Activated T-helper 17 cell treated with anti-CD3 and anti-CD28 coated beads, Interleukin-2, amount 50 U/mL, for 72 hours (primary cell): ENCODE measurements around the gene ATP10B. TPM values are rescaled to one million over a fixed set of nuclear protein-coding genes. Genes with fewer than 3 reads are reported as not detected.

Experiments used
- ATAC-seq: fragments of 150-1000 bp; cut with Tn5 transposase; replicated peaks from 2 replicates; pipeline ENCODE4 v1.10.0; 2021; ENCODE audit warnings: mild to moderate bottlenecking, moderate library complexity
- H3K27ac Mint-ChIP-seq: one replicate; pipeline ENCODE4 v1.8.0; 2022; ENCODE audit warnings: mixed read lengths
- H3K27me3 Mint-ChIP-seq: one replicate; pipeline ENCODE4 v1.8.0; 2022; ENCODE audit warnings: mixed read lengths
- H3K36me3 Mint-ChIP-seq: one replicate; pipeline ENCODE4 v1.8.0; 2022; ENCODE audit warnings: low read depth, mild to moderate bottlenecking, mixed read lengths
- H3K4me1 Mint-ChIP-seq: one replicate; pipeline ENCODE4 v1.8.0; 2022; ENCODE audit warnings: mixed read lengths
- H3K4me3 Mint-ChIP-seq: one replicate; pipeline ENCODE4 v1.8.0; 2022; ENCODE audit warnings: mild to moderate bottlenecking, mixed read lengths
- H3K9me3 Mint-ChIP-seq: one replicate; pipeline ENCODE4 v1.8.0; 2022; ENCODE audit warnings: mixed read lengths
- total RNA-seq, 2 donors: library from RNA; stranded (reverse); gene quantifications; one replicate each; pipeline ENCODE4 v1.2.3, GENCODE V29; 2022

ATP10B gene
- total RNA-seq, 2 donors from 2014 or later, result not detected

GRCh38 chr5:160665460-160665859 lies 186.6 kb downstream of the ATP10B start:
- no peak overlapping the region for H3K27ac Mint-ChIP-seq
- H3K36me3 Mint-ChIP-seq, result no peaks in the 10 kb centered on the region
- H3K27me3 Mint-ChIP-seq, result peaks cover 9% of the 10 kb centered on the region
- H3K4me3 Mint-ChIP-seq, result no peak overlapping the region
- no peaks in the 10 kb centered on the region for H3K9me3 Mint-ChIP-seq
- ATAC-seq, result no peak
- H3K4me1 Mint-ChIP-seq, result no peaks in the 10 kb centered on the region

- Mint-ChIP-seq H3K9me3 (no peaks in the 10 kb centered on the region), H3K27me3 (peaks cover 13% of the 10 kb centered on the region), H3K4me1 (no peaks in the 10 kb centered on the region), H3K36me3 (no peaks in the 10 kb centered on the region), H3K27ac (no peak overlapping the region), H3K4me3 (no peak overlapping the region)
- no peak for ATAC-seq
These were observed 191.9 kb downstream of the ATP10B start for GRCh38 chr5:160660132-160660531.

GRCh38 chr5:160657622-160658458 lies 194.2 kb downstream of the ATP10B start:
- Mint-ChIP-seq H3K27me3 (peaks cover 13% of the 10 kb centered on the region), H3K27ac (no peak overlapping the region), H3K36me3 (no peaks in the 10 kb centered on the region), H3K9me3 (no peaks in the 10 kb centered on the region), H3K4me3 (no peak overlapping the region), H3K4me1 (no peaks in the 10 kb centered on the region)
- no peak for ATAC-seq

- Mint-ChIP-seq H3K4me1 (no peaks in the 10 kb centered on the region), H3K27ac (no peak overlapping the region), H3K9me3 (no peaks in the 10 kb centered on the region), H3K27me3 (peaks cover 13% of the 10 kb centered on the region), H3K4me3 (no peak overlapping the region), H3K36me3 (no peaks in the 10 kb centered on the region)
- ATAC-seq, result no peak
These were observed 194.9 kb downstream of the ATP10B start for GRCh38 chr5:160657068-160657507.

- H3K27me3 Mint-ChIP-seq, result peaks cover 12% of the 10 kb centered on the region
- H3K4me1 Mint-ChIP-seq, result no peaks in the 10 kb centered on the region
- no peaks in the 10 kb centered on the region for H3K9me3 Mint-ChIP-seq
- no peak overlapping the region for H3K27ac Mint-ChIP-seq
- no peak overlapping the region for H3K4me3 Mint-ChIP-seq
- no peaks in the 10 kb centered on the region for H3K36me3 Mint-ChIP-seq
- ATAC-seq, result no peak
These were observed 196.3 kb downstream of the ATP10B start for GRCh38 chr5:160655717-160656116.

- Mint-ChIP-seq H3K27ac (no peak overlapping the region), H3K27me3 (no peaks in the 10 kb centered on the region), H3K4me1 (no peaks in the 10 kb centered on the region), H3K36me3 (no peaks in the 10 kb centered on the region), H3K4me3 (no peak overlapping the region), H3K9me3 (no peaks in the 10 kb centered on the region)
- no peak for ATAC-seq
These were observed 200.0 kb downstream of the ATP10B start for GRCh38 chr5:160651692-160652645.

GRCh38 chr5:160649304-160649703 lies 202.7 kb downstream of the ATP10B start:
- H3K27ac Mint-ChIP-seq, result no peak overlapping the region
- ATAC-seq, result no peak
- no peaks in the 10 kb centered on the region for H3K27me3 Mint-ChIP-seq
- H3K4me1 Mint-ChIP-seq, result no peaks in the 10 kb centered on the region
- H3K36me3 Mint-ChIP-seq, result no peaks in the 10 kb centered on the region
- no peaks in the 10 kb centered on the region for H3K9me3 Mint-ChIP-seq
- no peak overlapping the region for H3K4me3 Mint-ChIP-seq

- ATAC-seq, result peak; percentile 51
- H3K36me3 Mint-ChIP-seq, result no peaks in the 10 kb centered on the region
- H3K27me3 Mint-ChIP-seq, result peaks cover 4% of the 10 kb centered on the region
- no peak overlapping the region for H3K27ac Mint-ChIP-seq
- no peaks in the 10 kb centered on the region for H3K9me3 Mint-ChIP-seq
- H3K4me3 Mint-ChIP-seq, result no peak overlapping the region
- no peaks in the 10 kb centered on the region for H3K4me1 Mint-ChIP-seq
These were observed 206.0 kb downstream of the ATP10B start for GRCh38 chr5:160646033-160646432.

- H3K4me3 Mint-ChIP-seq, result no peak overlapping the region
- no peaks in the 10 kb centered on the region for H3K36me3 Mint-ChIP-seq
- H3K27ac Mint-ChIP-seq, result no peak overlapping the region
- no peaks in the 10 kb centered on the region for H3K9me3 Mint-ChIP-seq
- H3K27me3 Mint-ChIP-seq, result peaks cover 9% of the 10 kb centered on the region
- no peaks in the 10 kb centered on the region for H3K4me1 Mint-ChIP-seq
- ATAC-seq, result no peak
These were observed 208.3 kb downstream of the ATP10B start for GRCh38 chr5:160643616-160644240.

GRCh38 chr5:160641405-160641804 lies 210.6 kb downstream of the ATP10B start:
- ATAC-seq, result no peak
- Mint-ChIP-seq H3K4me1 (no peaks in the 10 kb centered on the region), H3K4me3 (no peak overlapping the region), H3K36me3 (no peaks in the 10 kb centered on the region), H3K27me3 (peaks cover 22% of the 10 kb centered on the region), H3K9me3 (peaks cover 9% of the 10 kb centered on the region), H3K27ac (no peak overlapping the region)

- ATAC-seq, result no peak
- Mint-ChIP-seq H3K4me3 (no peak overlapping the region), H3K27me3 (peaks cover 24% of the 10 kb centered on the region), H3K27ac (no peak overlapping the region), H3K9me3 (peaks cover 9% of the 10 kb centered on the region), H3K36me3 (no peaks in the 10 kb centered on the region), H3K4me1 (no peaks in the 10 kb centered on the region)
These were observed 211.6 kb downstream of the ATP10B start for GRCh38 chr5:160640406-160640805.

GRCh38 chr5:160638161-160638742 lies 213.8 kb downstream of the ATP10B start:
- Mint-ChIP-seq H3K36me3 (no peaks in the 10 kb centered on the region), H3K4me3 (no peak overlapping the region), H3K9me3 (peaks cover 9% of the 10 kb centered on the region), H3K4me1 (no peaks in the 10 kb centered on the region), H3K27me3 (peaks cover 21% of the 10 kb centered on the region), H3K27ac (no peak overlapping the region)
- ATAC-seq, result no peak

- H3K27me3 Mint-ChIP-seq, result peaks cover 21% of the 10 kb centered on the region
- no peaks in the 10 kb centered on the region for H3K36me3 Mint-ChIP-seq
- H3K4me1 Mint-ChIP-seq, result no peaks in the 10 kb centered on the region
- no peak for ATAC-seq
- no peak overlapping the region for H3K4me3 Mint-ChIP-seq
- no peak overlapping the region for H3K27ac Mint-ChIP-seq
- H3K9me3 Mint-ChIP-seq, result peaks cover 9% of the 10 kb centered on the region
These were observed 214.5 kb downstream of the ATP10B start for GRCh38 chr5:160637357-160638090.
